Suprapubic skin (tissue), 4 donors: ENCODE results near the gene CHI3L1. TPM values are rescaled to one million over a fixed set of nuclear protein-coding genes. Genes with fewer than 3 reads are reported as not detected.

Experiments
- DNase-seq, 2 donors: peaks; one replicate each; pipeline ENCODE4 v3.0.0-alpha.2; 2019; ENCODE audit warnings: low spot score in 2 of 2
- H3K27ac ChIP-seq: fragments of 200-600 bp; sonication (generic); one replicate; pipeline ENCODE4 v1.5.1; 2019
- H3K27me3 ChIP-seq: fragments of 200-600 bp; sonication (generic); one replicate; pipeline ENCODE4 v1.5.1; 2019
- H3K36me3 ChIP-seq: fragments of 200-600 bp; sonication (generic); one replicate; pipeline ENCODE4 v1.5.1; 2019
- H3K4me1 ChIP-seq: fragments of 200-600 bp; sonication (generic); one replicate; pipeline ENCODE4 v1.5.1; 2019
- H3K4me3 ChIP-seq: fragments of 200-600 bp; sonication (generic); one replicate; pipeline ENCODE4 v1.5.1; 2019; ENCODE audit warnings: mild to moderate bottlenecking
- H3K9me3 ChIP-seq: fragments of 200-600 bp; sonication (generic); one replicate; pipeline ENCODE4 v1.5.1; 2019
- CTCF ChIP-seq, 2 donors: fragments of 200-600 bp in 1 of 2; fragments of 450-650 bp in 1 of 2; sonication (generic) in 1 of 2; IDR thresholded peaks; one replicate each; pipeline ENCODE4 v1.5.1; 2016 to 2019; ENCODE audit warnings: antibody characterized with exemption in 2 of 2, mild to moderate bottlenecking in 1 of 2, moderate library complexity in 1 of 2
- EP300 ChIP-seq: sonication (generic); formaldehyde crosslinking; IDR thresholded peaks from one replicate; pipeline ENCODE4 v1.6.1; 2017; ENCODE audit warnings: antibody characterized with exemption
- POLR2A ChIP-seq, 2 donors: fragments of 450-650 bp; IDR thresholded peaks; one replicate each; pipeline ENCODE4 v1.6.1; 2017; ENCODE audit warnings: antibody characterized with exemption in 2 of 2, mild to moderate bottlenecking in 2 of 2, moderate library complexity in 2 of 2
- POLR2AphosphoS5 ChIP-seq, 3 donors: sonication (generic); formaldehyde crosslinking; IDR thresholded peaks; one replicate each; pipeline ENCODE4 v1.6.1; 2017; ENCODE audit warnings: antibody characterized with exemption in 3 of 3
- WGBS: methylation state at CpG from one replicate; pipeline ENCODE4 v1.1.5; 2018; 5-methylcytosine and 5-hydroxymethylcytosine counted together
- total RNA-seq, 4 donors: library from RNA; depleted of rRNA; stranded (reverse); fragments of >200 nt; gene quantifications; one replicate each; pipeline ENCODE4 v1.1.0, GENCODE V29; 2016

CHI3L1 gene
- total RNA-seq, 4 donors from 2014 or later = 100 to 257 (median 128) TPM

DNA sequence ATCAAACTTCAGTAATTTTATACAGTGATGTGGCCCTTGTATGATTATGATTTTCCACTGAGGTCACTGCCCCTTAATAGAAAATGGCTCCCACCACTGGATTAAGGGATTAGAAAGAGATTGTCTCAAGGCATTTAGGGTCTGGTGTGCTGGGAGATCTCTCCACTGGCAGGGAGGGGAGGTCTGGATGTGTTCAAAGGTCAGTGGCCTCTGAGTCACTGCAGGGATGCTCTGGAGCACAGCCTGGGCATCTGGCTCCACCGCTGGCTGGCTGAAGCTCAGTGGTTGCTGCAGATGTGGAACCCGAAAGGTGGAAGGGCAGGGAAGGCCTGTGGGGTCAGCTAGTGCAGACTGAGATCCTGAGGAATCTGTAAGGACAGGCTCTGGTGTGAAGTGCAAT, 18.3 kb upstream of the CHI3L1 start:
- DNase-seq = no peak
- 89% methylated on average over 2 of the region's 2 CpGs for WGBS
- H3K4me3 ChIP-seq = no peak overlapping the region
- no peak for TF ChIP-seq EP300
- no peak for TF ChIP-seq POLR2AphosphoS5 (IDR thresholded peaks at IDR 0.05)
- no peak for TF ChIP-seq POLR2A (IDR thresholded peaks at IDR 0.05)
- no peak for TF ChIP-seq CTCF (IDR thresholded peaks at IDR 0.05)
- no peaks in the 10 kb centered on the region for H3K27me3 ChIP-seq
- H3K9me3 ChIP-seq = no peaks in the 10 kb centered on the region
- no peaks in the 10 kb centered on the region for H3K36me3 ChIP-seq
- H3K27ac ChIP-seq = no peak overlapping the region
- H3K4me1 ChIP-seq = peaks cover 12% of the 10 kb centered on the region

- no peaks in the 10 kb centered on the region for H3K9me3 ChIP-seq
- H3K27ac ChIP-seq = no peak overlapping the region
- H3K4me1 ChIP-seq = peaks cover 20% of the 10 kb centered on the region
- TF ChIP-seq POLR2A (IDR thresholded peaks at IDR 0.05) (no peak), CTCF (IDR thresholded peaks at IDR 0.05) (no peak), POLR2AphosphoS5 (IDR thresholded peaks at IDR 0.05) (no peak), EP300 (no peak)
- 84% methylated on average over 15 of the region's 15 CpGs for WGBS
- H3K4me3 ChIP-seq = no peak overlapping the region
- H3K27me3 ChIP-seq = peaks cover 3% of the 10 kb centered on the region
- no peaks in the 10 kb centered on the region for H3K36me3 ChIP-seq
- DNase-seq = no peak
Measured at GRCh38 chr1:203202431-203203245, 16.1 kb upstream of the CHI3L1 start.

- no peaks in the 10 kb centered on the region for H3K36me3 ChIP-seq
- peaks cover 20% of the 10 kb centered on the region for H3K4me1 ChIP-seq
- H3K4me3 ChIP-seq = no peak overlapping the region
- no peak overlapping the region for H3K27ac ChIP-seq
- no peak for DNase-seq
- peaks cover 3% of the 10 kb centered on the region for H3K27me3 ChIP-seq
- H3K9me3 ChIP-seq = no peaks in the 10 kb centered on the region
- 71% methylated on average over 10 of the region's 10 CpGs for WGBS
- TF ChIP-seq POLR2A (IDR thresholded peaks at IDR 0.05) = no peak
- no peak for TF ChIP-seq EP300
- TF ChIP-seq POLR2AphosphoS5 (IDR thresholded peaks at IDR 0.05) = no peak
- no peak for TF ChIP-seq CTCF (IDR thresholded peaks at IDR 0.05)
Measured at GRCh38 chr1:203201516-203202205, 15.2 kb upstream of the CHI3L1 start.

- Histone ChIP-seq H3K27me3 (peaks cover 3% of the 10 kb centered on the region), H3K4me3 (no peak overlapping the region), H3K36me3 (no peaks in the 10 kb centered on the region), H3K27ac (no peak overlapping the region), H3K4me1 (peaks cover 20% of the 10 kb centered on the region), H3K9me3 (no peaks in the 10 kb centered on the region)
- no peak for DNase-seq
- no peak for TF ChIP-seq EP300
- TF ChIP-seq POLR2AphosphoS5 (IDR thresholded peaks at IDR 0.05) = no peak
- no peak for TF ChIP-seq CTCF (IDR thresholded peaks at IDR 0.05)
- TF ChIP-seq POLR2A (IDR thresholded peaks at IDR 0.05) = no peak
- WGBS = 78% methylated on average over 1 of the region's 1 CpG
Measured at GRCh38 chr1:203200916-203201315, 14.4 kb upstream of the CHI3L1 start.
